ENCODE results near the gene LCMT1.

The LCMT1 gene

DNA sequence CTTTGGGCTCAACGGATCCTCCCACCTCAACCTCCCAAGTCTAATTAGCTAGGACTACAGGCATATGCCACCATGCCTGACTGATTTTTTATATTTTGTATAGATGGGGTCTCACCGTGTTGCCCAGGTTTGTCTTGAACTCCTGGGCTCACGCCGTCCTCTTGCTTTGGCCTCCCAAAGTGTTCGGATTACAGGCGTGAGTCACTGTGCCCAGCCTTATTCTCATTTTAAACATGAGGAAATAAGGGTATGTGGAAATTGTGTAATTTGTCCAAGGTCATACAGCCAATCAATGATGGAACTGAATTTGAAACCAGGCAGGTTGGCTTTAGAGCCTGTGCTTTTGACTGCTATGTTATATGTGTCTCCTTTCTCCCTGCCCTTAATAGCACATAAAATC is 77.8 kb downstream of the LCMT1 start:
- no peak overlapping the region for H3K4me3 ChIP-seq (ENCODE audit: low read depth, low read length)
- TF ChIP-seq, protein P1, sequence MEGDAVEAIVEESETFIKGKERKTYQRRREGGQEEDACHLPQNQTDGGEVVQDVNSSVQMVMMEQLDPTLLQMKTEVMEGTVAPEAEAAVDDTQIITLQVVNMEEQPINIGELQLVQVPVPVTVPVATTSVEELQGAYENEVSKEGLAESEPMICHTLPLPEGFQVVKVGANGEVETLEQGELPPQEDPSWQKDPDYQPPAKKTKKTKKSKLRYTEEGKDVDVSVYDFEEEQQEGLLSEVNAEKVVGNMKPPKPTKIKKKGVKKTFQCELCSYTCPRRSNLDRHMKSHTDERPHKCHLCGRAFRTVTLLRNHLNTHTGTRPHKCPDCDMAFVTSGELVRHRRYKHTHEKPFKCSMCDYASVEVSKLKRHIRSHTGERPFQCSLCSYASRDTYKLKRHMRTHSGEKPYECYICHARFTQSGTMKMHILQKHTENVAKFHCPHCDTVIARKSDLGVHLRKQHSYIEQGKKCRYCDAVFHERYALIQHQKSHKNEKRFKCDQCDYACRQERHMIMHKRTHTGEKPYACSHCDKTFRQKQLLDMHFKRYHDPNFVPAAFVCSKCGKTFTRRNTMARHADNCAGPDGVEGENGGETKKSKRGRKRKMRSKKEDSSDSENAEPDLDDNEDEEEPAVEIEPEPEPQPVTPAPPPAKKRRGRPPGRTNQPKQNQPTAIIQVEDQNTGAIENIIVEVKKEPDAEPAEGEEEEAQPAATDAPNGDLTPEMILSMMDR (IDR thresholded peaks at IDR 0.05; ENCODE audit: insufficient read depth, low read depth, low read length, missing control alignments), result no peak
- DNase-seq (ENCODE audit: low read depth), result no peak

GRCh38 chr16:25192096-25192495 is 80.6 kb downstream of the LCMT1 start:
- no peak overlapping the region for H3K4me3 ChIP-seq (ENCODE audit: low read depth, low read length)
- TF ChIP-seq, protein P1 (IDR thresholded peaks at IDR 0.05; ENCODE audit: insufficient read depth, low read depth, low read length, missing control alignments), result no peak
- no peak for DNase-seq (ENCODE audit: low read depth)

DNA sequence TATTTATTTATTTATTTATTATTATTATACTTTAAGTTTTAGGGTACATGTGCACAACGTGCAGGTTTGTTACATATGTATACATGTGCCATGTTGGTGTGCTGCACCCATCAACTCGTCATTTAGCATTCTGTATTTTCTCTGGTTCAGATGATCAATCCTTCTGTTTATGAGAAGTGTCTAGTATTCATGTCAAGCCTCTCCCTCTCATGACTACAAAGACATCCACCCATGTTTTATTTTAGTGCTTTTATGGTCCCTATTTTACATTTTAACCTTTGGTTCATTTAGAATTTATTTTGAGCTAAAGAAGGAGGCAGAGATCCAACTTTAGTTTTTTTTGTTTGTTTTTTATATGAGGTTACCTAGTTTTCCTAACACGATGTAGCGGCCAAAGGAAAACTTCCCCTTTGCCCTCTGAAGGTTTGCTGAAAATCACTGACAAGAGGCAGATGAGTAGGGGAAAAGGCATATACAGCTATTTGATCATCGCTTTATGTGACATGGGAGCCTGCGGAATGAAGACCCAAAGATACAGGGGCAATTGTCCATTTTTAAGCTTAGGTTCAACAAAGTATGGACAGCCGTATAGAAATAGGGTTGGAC is 82.8 kb downstream of the LCMT1 start:
- no peak overlapping the region for H3K4me3 ChIP-seq (ENCODE audit: low read depth, low read length)
- DNase-seq (ENCODE audit: low read depth), result no peak
- TF ChIP-seq, protein P1 (IDR thresholded peaks at IDR 0.05; ENCODE audit: insufficient read depth, low read depth, low read length, missing control alignments), result no peak

DNA sequence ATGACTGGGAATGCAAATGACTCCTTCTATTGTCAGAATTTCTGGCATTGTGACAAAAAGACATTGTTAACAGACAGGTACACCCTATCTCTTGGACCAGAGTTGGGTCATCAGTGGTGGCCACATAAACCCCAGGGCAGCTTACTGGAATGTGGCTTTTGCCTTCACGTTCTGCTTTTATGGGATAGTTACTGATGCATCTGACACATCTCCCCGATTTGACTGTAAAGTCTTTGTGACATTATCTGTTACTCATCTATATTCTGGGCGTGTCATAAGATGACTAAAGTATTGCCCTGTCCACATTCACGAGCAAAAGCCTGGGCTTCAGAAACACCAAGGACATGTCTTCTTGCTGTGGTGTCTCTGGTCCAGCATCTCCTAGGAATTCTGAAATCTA is 86.5 kb downstream of the LCMT1 start:
- no peak overlapping the region for H3K4me3 ChIP-seq (ENCODE audit: low read depth, low read length)
- TF ChIP-seq, protein P1 (IDR thresholded peaks at IDR 0.05; ENCODE audit: insufficient read depth, low read depth, low read length, missing control alignments), result no peak
- no peak for DNase-seq (ENCODE audit: low read depth)

DNA sequence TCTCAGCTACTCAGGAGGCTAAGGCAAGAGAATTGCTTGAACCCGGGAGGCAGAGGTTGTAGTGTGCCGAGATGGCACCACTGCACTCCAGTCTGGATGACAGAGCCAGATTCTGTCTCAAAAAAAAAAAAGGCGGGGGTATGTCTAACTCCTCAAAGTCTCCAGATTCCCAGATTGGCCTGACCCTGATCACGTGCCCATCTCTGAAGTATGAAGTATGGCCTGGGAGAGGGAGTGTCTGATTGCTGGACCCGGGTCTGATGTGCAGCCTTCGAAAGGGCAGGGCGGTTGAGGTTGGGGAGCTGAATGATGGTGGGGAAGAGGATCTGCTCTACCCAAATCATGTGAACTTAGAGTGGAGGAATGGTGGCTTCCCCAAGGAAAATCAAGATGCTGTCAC is 87.9 kb downstream of the LCMT1 start:
- TF ChIP-seq, protein P1 (IDR thresholded peaks at IDR 0.05; ENCODE audit: insufficient read depth, low read depth, low read length, missing control alignments), result no peak
- no peak overlapping the region for H3K4me3 ChIP-seq (ENCODE audit: low read depth, low read length)
- DNase-seq (ENCODE audit: low read depth), result no peak

- H3K4me3 ChIP-seq (ENCODE audit: low read depth, low read length), result no peak overlapping the region
- no peak for DNase-seq (ENCODE audit: low read depth)
- TF ChIP-seq, protein P1 (IDR thresholded peaks at IDR 0.05; ENCODE audit: insufficient read depth, low read depth, low read length, missing control alignments), result no peak
These were observed 99.2 kb downstream of the LCMT1 start for GRCh38 chr16:25210758-25211157.

- TF ChIP-seq, protein P1 (IDR thresholded peaks at IDR 0.05; ENCODE audit: insufficient read depth, low read depth, low read length, missing control alignments), result no peak
- no peak for DNase-seq (ENCODE audit: low read depth)
- H3K4me3 ChIP-seq (ENCODE audit: low read depth, low read length), result no peak overlapping the region
These were observed 101.1 kb downstream of the LCMT1 start for GRCh38 chr16:25212636-25213035.

Measured in GM12865 (cell line).